Eye (tissue), 1 donor: Measurements from ENCODE around the gene LPCAT1.

Experiments
- DNase-seq: peaks from one replicate; pipeline ENCODE4 v3.0.0-alpha.2; 2015

Gene LPCAT1

GRCh38 chr5:1419476-1420210 lies 104.1 kb downstream of the LPCAT1 start:
- DNase-seq = no peak

DNA sequence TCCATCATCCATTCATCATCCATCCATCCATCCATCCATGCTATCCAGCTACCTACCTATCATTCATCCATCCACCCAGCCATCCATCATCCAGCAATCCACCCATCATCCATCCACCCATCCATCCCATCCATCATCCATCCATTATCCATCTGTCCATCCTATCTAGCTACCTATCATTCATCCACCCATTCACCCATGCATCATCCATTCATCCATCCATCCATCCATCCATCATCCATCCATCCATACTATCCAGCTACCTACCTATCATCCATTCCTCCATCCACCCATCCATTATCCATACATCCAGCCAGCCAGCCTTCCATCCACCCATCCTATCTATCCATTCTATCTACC lies 104.9 kb downstream of the LPCAT1 start:
- no peak for DNase-seq

- no peak for DNase-seq
Observed at GRCh38 chr5:1418238-1418920, 105.4 kb downstream of the LPCAT1 start.

DNA sequence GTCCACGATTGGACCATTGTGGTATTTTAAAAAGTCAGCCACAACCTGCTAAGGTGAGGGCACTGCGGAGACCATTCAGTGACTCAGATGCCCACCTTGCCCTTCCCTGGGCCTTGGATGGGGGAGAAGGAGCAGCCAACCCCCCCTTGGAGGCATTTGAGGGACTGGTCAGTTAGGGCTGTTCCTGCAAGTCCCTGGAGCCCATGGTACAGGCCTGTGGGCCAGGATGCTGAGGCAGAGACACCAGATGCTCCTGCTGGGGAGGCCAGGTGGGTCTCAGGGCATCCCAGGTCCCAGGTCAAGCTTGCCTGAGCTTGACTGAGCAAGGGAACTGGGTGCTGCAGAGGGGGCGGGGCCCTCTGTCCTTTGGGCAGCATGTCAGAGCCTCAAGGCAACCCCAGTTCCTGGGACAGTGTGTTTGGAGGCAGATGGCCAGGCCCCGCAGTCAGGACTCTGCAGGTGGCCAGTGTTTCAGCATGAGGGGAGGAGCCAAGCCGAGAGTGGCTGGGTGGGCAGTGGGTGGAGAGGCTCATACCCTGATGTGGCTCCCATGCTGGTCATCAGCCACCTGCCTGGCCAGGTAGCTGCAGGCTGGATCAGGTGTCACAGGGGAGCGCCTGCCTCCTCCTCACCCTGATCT lies 106.1 kb downstream of the LPCAT1 start:
- DNase-seq = no peak

DNA sequence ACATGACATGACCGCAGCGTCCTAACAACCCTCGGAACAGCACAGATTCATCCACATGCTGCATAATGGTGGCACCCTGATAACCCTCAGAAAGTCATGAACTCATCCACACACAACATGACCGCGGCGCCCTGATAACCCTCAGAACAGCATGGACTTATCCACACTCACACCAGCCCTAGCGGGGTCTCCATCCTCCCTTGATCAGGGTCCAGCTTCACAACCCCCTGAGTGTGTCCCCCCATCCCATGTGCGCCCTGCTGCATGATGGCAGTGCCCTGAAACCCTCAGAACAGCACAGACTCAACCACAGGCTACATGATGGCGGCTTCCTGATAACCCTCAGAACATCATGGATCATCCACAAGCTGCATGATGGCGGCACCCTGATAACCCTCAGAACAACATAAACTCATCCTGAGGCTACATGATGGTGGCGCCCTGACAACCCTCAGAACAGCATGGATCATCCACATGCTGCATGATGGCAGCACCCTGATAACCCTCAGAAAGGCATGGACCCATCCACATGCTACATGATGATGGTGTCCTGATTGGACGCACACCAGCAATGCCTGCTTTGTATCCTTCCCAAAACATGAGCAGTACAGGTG lies 106.8 kb downstream of the LPCAT1 start:
- DNase-seq = no peak

DNA sequence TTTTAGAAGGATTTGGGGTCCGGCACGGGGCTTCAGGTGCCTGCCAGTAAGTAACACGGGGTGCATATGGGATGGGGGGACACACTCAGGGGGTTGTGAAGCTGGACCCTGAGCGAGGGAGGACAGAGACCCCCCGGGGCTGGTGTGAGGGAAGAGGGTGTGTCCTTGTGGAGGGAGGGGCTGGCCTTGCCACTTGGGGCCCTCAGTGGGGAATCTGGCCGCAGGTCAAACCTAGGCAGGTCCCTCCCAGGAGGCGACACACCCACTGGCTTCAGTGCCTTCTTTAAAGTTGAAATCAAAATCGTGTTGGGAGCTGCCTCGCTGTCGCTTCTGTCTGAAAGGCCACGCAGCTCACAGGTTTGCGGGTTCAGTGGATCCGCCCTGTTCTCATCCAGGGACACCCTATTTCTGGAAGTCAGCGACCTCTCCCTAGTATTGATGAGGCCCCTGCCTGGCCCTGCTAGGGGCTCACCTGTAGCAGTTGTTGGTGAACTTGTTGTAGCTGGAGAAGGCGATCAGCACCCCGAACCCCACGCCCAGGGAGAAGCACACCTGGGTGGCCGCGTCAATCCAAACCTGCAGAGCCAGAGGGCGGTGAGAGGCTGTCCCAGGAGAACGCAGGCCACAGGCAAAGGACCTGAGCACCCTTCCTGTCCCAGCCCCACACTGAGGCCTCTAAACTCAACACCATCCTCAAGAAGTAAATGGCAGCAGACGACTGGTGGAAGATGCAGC lies 108.0 kb downstream of the LPCAT1 start:
- DNase-seq = no peak

GRCh38 chr5:1415059-1415425 lies 108.7 kb downstream of the LPCAT1 start:
- no peak for DNase-seq

- no peak for DNase-seq
Observed at GRCh38 chr5:1414311-1415058, 109.3 kb downstream of the LPCAT1 start.

- DNase-seq = no peak
Observed at GRCh38 chr5:1413611-1414241, 110.0 kb downstream of the LPCAT1 start.

- DNase-seq = no peak
Observed at GRCh38 chr5:1413211-1413610, 110.5 kb downstream of the LPCAT1 start.

DNA sequence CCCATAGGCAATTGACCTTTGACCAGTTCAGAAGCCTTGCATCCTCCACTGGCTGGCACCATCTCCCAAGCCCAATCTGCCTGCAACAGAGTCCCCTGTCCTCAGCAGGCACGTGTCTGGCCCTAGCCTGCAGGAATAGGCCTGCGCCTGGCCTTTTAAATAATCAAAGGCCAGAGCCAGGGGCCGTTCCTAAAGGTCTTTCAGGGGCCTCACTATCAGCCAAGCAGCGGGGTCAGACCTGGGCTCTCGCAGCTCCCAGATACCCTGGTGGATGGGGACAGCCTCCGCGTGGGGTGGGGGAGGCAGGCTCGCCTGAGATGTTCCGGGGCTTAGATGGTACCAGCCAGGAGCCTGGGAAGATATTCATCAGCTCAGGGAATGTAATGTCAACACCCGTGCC lies 111.1 kb downstream of the LPCAT1 start:
- DNase-seq = no peak

DNA sequence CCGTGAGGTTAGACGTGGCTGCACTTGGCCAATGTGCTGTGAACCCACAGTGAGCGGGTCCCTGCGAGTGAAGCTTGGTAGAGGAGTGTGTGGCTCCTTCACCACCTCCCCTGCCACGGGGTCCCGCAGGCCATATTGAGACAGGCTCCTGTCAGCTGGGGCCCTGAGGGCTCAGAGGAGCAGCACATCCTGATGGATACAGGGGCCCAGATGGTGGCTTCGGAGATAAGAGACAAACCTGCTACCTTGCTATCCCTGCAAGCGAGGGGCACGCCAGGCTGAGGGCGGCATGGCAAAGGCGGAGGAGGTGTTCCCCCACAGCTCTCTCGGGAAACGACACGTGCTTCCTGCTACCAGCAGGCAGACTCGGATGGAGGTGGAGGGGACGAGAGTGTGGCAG lies 111.6 kb downstream of the LPCAT1 start:
- no peak for DNase-seq
